Aorta (tissue), 5 donors: Measurements from ENCODE around the gene SMTNL2. TPM values are rescaled to one million over a fixed set of nuclear protein-coding genes. Genes with fewer than 3 reads are reported as not detected.

Experiments
- ATAC-seq: fragments of 200-7000 bp; cut with Tn5 transposase; one replicate; pipeline ENCODE4 v1.9.1; 2022; ENCODE audit warnings: moderate library complexity; ENCODE audit not compliant: low FRiP score
- DNase-seq, 2 donors: peaks; one replicate each; pipeline ENCODE4 v3.0.0-alpha.2; 2020
- H3K27ac ChIP-seq, 2 donors: one replicate each; pipeline ENCODE4 v1.5.1; 2013; ENCODE audit warnings: low read length in 2 of 2, mild to moderate bottlenecking in 2 of 2, moderate library complexity in 2 of 2, control low read depth in 1 of 2, inconsistent platforms in 1 of 2, low read depth in 1 of 2
- H3K27me3 ChIP-seq, 2 donors: one replicate each; pipeline ENCODE4 v1.6.1; 2013; ENCODE audit warnings: control low read depth in 1 of 2, low read length in 1 of 2, mild to moderate bottlenecking in 1 of 2, moderate library complexity in 1 of 2; ENCODE audit not compliant: insufficient read depth in 2 of 2, control insufficient read depth in 1 of 2
- H3K36me3 ChIP-seq, 2 donors: one replicate each; pipeline ENCODE4 v1.6.1; 2013; ENCODE audit warnings: control low read depth in 1 of 2, low read length in 1 of 2, mild to moderate bottlenecking in 1 of 2; ENCODE audit not compliant: insufficient read depth in 2 of 2, control insufficient read depth in 1 of 2
- H3K4me1 ChIP-seq, 2 donors: one replicate each; pipeline ENCODE4 v1.6.1; 2013; ENCODE audit warnings: low read length in 2 of 2, control low read depth in 1 of 2, mild to moderate bottlenecking in 1 of 2, moderate library complexity in 1 of 2; ENCODE audit not compliant: insufficient read depth in 2 of 2, control insufficient read depth in 1 of 2
- H3K4me3 ChIP-seq, 2 donors: one replicate each; pipeline ENCODE4 v1.5.1; 2013; ENCODE audit warnings: low read length in 2 of 2, control low read depth in 1 of 2, mild to moderate bottlenecking in 1 of 2
- H3K9me3 ChIP-seq: one replicate; pipeline ENCODE4 v1.6.1; 2013; ENCODE audit warnings: mild to moderate bottlenecking, low read length; ENCODE audit not compliant: control insufficient read depth
- WGBS, 2 donors: extraction: QIAGEN DNeasy Blood & Tissue Kit; methylation state at CpG; one replicate each; pipeline ENCODE4 v1.1.7; 2013; 5-methylcytosine and 5-hydroxymethylcytosine counted together
- intact Hi-C, 2 donors: fragments of 100-400 bp; cut with DNase I; formaldehyde crosslinking; loops; one replicate each; pipeline versions ENCODE4 v1.14.2 to v1.15.0; 2022
- polyA plus RNA-seq, 2 donors: library from polyadenylated mRNA; stranded (reverse); fragments of 200-250 nt; gene quantifications; one replicate each; pipeline ENCODE4 v1.2.3, GENCODE V29; 2013
- total RNA-seq, 2 donors: library from RNA; stranded (reverse); fragmentation: NEBNext Ultra II Directional; extraction: Animal tissue kit (Norgen Biotek cat#: 25700); gene quantifications; one replicate each; pipeline ENCODE4 v1.2.1, GENCODE V29; 2021
- donor health status: healthy with polysubstance abuse.
- donor health status: Bipolar disorder and iron deficiency.
- donor health status: DM: no; HTN: no; CAD: no.
- donor health status: DM: no; HTN: no; CAD: no.
- donor health status: DM: yes; HTN: yes; CAD: no.

The SMTNL2 gene
- total and polyA plus RNA-seq, 4 donors, result 0.49 to 1.7 TPM; not detected in 2

DNA sequence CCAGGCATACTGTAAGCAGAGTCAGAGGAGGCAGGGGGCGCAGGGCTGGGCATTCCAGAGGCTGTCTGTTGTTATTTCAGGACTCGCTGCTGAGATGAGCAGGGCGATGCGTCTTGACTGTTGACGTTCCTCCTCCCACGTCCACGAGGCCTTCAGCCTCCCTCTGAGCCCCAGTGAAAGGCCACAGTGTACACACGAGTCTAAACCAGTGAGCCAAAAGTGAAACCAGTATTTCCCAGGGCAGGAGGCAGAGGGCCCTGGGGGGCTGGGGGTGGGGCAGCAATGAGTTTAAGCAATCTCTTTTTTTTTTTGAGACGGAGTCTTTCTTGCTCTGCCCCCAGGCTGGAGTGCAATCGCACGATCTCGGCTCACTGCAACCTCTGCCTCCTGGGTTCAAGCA, 21.5 kb downstream of the SMTNL2 start:
- Histone ChIP-seq H3K4me1 (no peaks in the 10 kb centered on the region), H3K27ac (no peak overlapping the region), H3K27me3 (no peaks in the 10 kb centered on the region), H3K9me3 (no peaks in the 10 kb centered on the region), H3K36me3 (no peaks in the 10 kb centered on the region), H3K4me3 (no peak overlapping the region)
- 80 to 83% methylated on average over 12 of the region's 12 CpGs for WGBS, 2 donors
- ATAC-seq (no peak), DNase-seq (peak in 1 of 2 donors; percentile 49)
- intact Hi-C loops, result no loop called here

DNA sequence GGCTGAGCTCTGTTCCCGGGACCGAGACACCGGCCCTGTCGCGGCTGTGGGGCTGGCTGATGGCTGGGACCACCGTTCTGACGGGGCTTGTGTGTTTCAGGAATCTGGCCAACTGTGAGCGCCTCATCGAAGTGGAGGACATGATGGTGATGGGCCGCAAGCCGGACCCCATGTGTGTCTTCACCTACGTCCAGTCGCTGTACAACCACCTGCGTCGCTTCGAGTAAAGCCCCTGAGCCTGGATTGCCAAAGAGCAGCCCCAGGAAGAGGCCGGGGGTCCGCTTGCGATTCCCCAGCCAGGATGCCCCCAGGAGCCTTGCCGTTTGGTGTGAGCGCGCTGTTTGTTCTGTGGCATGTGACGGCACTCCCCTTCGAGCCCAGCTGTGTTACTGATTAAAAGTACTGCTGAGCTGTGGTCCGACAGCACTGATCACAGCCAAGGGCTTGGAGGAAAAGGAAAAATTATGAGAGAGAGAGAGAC, 23.0 kb downstream of the SMTNL2 start:
- H3K4me3 ChIP-seq, result no peak overlapping the region
- intact Hi-C loops, result no loop called here
- WGBS, 2 donors, result 69% methylated on average over 25 of the region's 25 CpGs
- DNase-seq, result peak in 1 of 2 donors; percentile 56
- no peaks in the 10 kb centered on the region for H3K27me3 ChIP-seq
- no peaks in the 10 kb centered on the region for H3K9me3 ChIP-seq
- H3K36me3 ChIP-seq, result no peaks in the 10 kb centered on the region
- no peak overlapping the region for H3K27ac ChIP-seq
- peak; percentile 46 for ATAC-seq
- H3K4me1 ChIP-seq, result no peaks in the 10 kb centered on the region

DNA sequence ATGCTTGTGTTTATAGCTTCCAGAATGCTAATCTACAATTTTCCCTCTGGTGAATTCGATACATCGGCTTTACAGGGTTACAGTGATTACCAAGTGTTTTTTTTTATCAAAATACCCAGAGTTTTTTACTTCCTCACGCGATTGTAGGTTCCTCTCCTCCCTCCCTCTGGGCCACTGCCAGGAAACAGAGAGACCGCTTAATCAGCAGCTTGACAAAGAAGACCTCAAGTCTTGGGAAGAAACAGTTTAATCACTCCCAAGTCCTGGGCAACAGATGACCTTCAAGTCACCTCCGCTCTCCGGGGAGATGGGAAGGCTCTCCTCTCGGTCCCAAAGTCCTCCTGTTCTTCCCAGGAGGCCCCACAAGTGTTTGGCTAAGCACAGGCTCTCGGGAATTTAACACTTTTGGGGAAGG, 23.5 kb downstream of the SMTNL2 start:
- no peaks in the 10 kb centered on the region for H3K9me3 ChIP-seq
- 4 to 5% methylated on average over 9 of the region's 9 CpGs for WGBS, 2 donors
- H3K36me3 ChIP-seq, result no peaks in the 10 kb centered on the region
- no peaks in the 10 kb centered on the region for H3K4me1 ChIP-seq
- ATAC-seq, result peak; percentile 11
- H3K27me3 ChIP-seq, result no peaks in the 10 kb centered on the region
- no peak overlapping the region for H3K4me3 ChIP-seq
- intact Hi-C loops, result no loop called here
- DNase-seq, result peak; percentile 80 to 89
- H3K27ac ChIP-seq, result no peak overlapping the region

DNA sequence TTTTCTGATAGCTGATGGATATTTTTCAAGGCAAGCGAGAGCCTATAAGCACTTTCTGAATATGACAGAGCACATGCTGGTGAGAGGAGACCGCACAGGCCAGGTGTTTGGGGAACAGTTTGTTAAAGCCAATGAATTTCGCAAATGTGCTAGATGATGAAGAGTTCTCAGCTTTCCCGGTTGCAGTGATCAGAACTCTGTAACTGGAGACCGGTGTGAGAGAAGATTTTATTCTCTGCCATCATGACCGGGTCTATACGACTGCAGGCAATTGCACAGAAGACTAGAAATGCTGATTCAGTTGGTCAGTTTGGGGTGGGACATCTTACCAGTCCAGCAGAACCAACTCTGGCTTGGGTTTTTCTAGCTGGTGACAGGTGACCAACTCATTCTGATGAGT, 25.4 kb downstream of the SMTNL2 start:
- H3K4me3 ChIP-seq, result no peak overlapping the region
- H3K36me3 ChIP-seq, result no peaks in the 10 kb centered on the region
- WGBS, 2 donors, result 92 to 93% methylated on average over 7 of the region's 7 CpGs
- H3K27ac ChIP-seq, result no peak overlapping the region
- H3K4me1 ChIP-seq, result no peaks in the 10 kb centered on the region
- H3K9me3 ChIP-seq, result no peaks in the 10 kb centered on the region
- DNase-seq (peak in 1 of 2 donors; percentile 21), ATAC-seq (no peak)
- intact Hi-C loops, result no loop called here
- no peaks in the 10 kb centered on the region for H3K27me3 ChIP-seq

DNA sequence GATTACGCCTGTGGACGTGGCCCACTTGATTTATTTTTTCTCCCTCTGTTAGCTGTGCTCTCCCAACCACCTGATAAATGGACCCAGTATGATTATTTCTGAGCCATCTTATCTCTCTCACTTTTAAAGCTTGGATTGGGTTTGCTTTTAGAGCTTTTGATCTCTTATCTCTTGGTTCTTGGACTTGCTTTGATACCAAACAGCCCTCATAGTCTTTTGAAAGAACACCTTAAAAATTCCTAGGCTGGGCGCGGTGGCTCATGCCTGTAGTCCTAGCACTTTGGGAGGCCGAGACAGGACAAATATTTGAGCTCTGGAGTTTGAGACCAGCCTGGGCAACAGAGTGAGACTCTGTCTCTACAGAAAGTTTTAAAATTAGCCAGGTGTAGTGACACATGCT, 25.8 kb downstream of the SMTNL2 start:
- Histone ChIP-seq H3K9me3 (no peaks in the 10 kb centered on the region), H3K27me3 (no peaks in the 10 kb centered on the region), H3K4me3 (no peak overlapping the region), H3K36me3 (no peaks in the 10 kb centered on the region), H3K27ac (no peak overlapping the region), H3K4me1 (no peaks in the 10 kb centered on the region)
- no peak for DNase-seq
- intact Hi-C loops, result no loop called here
- ATAC-seq, result no peak
- WGBS, 2 donors, result 91 to 96% methylated on average over 5 of the region's 5 CpGs

DNA sequence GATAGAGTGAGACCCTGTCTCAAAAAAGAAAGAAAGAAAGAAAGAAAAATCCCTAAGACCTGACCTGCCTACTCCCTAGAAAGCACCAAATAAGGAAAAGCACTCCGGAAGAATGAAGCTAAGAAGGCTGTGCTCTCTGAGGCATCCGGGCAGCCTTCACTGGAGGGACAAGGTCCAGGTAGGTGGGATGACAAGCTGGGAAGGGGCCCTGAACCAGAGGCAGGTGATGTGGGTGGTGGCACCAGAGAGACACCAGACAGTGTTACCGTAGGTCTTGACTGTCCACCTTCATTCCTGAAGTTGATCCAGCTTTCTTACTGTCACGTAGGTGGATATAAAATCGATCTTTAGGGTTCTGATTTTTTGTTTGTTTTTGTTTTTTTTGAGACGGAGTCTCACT, 26.3 kb downstream of the SMTNL2 start:
- Histone ChIP-seq H3K9me3 (no peaks in the 10 kb centered on the region), H3K36me3 (no peaks in the 10 kb centered on the region), H3K27ac (no peak overlapping the region), H3K4me1 (no peaks in the 10 kb centered on the region), H3K27me3 (no peaks in the 10 kb centered on the region), H3K4me3 (no peak overlapping the region)
- ATAC-seq, result no peak
- intact Hi-C loops, result no loop called here
- DNase-seq, result no peak
- 73 to 76% methylated on average over 6 of the region's 6 CpGs for WGBS, 2 donors

DNA sequence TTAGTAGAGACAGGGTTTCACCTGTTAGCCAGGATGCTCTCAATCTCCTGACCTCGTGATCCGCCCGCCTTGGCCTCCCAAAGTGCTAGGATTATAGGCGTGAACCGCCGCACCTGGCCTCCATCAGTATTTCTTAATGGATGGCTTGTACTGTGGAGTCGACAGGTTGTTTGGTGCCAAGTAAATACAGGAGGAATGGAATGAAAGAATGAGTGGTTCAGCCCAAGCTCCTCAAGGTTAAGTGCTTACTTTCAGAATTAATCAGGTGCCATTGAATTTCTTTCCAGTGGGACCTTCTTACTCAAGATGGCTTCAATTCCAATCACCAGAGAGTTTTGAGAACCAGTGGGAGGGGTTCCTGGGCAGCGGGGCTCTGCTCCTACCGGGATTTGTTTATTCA, 32.1 kb downstream of the SMTNL2 start:
- ATAC-seq, result no peak
- peak in 1 of 2 donors; percentile 22 for DNase-seq
- H3K27ac ChIP-seq, result no peak overlapping the region
- H3K4me3 ChIP-seq, result no peak overlapping the region
- intact Hi-C loops, result no loop called here
- WGBS, 2 donors, result 70 to 73% methylated on average over 9 of the region's 9 CpGs
- peaks cover 1% of the 10 kb centered on the region for H3K9me3 ChIP-seq
- no peaks in the 10 kb centered on the region for H3K36me3 ChIP-seq
- no peaks in the 10 kb centered on the region for H3K27me3 ChIP-seq
- H3K4me1 ChIP-seq, result no peaks in the 10 kb centered on the region

DNA sequence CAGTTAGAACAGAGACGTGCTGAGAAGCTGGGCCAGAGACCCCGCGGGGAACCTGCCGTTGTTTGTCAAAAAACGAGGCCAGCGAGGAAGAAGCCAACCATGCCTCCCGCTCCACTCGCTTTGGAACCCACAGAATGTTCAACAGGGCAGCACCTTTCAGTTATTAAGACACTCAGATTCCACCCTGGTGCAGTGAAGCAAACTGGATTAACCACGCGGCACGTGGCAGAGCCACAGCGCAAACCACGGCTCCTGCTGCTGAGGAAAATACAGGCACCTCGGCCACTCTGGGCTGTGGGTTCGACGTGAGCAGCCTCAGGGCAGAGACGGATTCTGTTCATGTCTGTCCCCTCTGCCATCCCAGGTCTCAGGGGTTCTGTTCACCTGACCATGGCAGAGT, 32.8 kb downstream of the SMTNL2 start:
- intact Hi-C loops, result no loop called here
- ATAC-seq (no peak), DNase-seq (peak in 1 of 2 donors; percentile 56)
- no peak overlapping the region for H3K27ac ChIP-seq
- no peaks in the 10 kb centered on the region for H3K4me1 ChIP-seq
- no peaks in the 10 kb centered on the region for H3K27me3 ChIP-seq
- WGBS, 2 donors, result 78 to 81% methylated on average over 17 of the region's 17 CpGs
- no peak overlapping the region for H3K4me3 ChIP-seq
- H3K9me3 ChIP-seq, result peaks cover 5% of the 10 kb centered on the region
- no peaks in the 10 kb centered on the region for H3K36me3 ChIP-seq

DNA sequence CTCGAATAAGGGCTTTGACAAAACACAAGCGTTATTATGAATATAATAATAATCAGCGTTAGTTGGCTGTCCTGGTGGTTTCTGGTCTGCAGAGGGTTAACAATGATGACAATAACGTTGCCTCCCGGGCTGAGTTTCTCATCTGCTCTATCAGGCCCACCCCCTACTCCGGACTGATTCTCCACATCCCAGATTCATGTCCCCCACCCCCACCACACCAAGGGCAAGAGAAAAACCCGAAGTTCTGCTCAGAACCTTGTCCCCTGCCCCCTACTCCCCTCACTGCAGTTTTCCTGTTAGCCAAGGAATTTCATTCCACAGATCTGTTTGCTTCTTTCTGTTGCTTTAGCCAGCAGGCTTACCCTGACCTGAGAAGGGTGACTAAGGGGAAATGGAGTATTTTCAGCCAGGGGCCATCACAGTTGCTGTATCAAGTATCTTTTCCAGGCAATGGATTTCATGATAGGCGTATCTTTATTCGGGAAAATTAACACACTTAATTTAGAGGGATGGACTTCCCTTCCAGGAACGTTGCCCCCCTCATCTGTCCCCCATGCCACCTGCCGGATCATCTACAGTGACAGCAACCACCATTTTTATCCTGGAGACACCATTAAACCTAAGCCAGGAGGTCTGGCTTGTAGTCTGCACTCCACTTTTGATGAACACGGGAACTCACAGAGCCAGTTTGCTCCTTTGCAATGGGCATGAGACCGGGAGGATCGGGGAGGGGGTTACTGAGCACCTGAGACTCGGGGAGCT, 33.4 kb downstream of the SMTNL2 start:
- Histone ChIP-seq H3K9me3 (peaks cover 5% of the 10 kb centered on the region), H3K27me3 (no peaks in the 10 kb centered on the region), H3K27ac (no peak overlapping the region), H3K4me3 (no peak overlapping the region), H3K36me3 (no peaks in the 10 kb centered on the region), H3K4me1 (no peaks in the 10 kb centered on the region)
- DNase-seq (peak in 1 of 2 donors; percentile 30), ATAC-seq (no peak)
- intact Hi-C loops, result no loop called here
- 56% methylated on average over 15 of the region's 15 CpGs for WGBS, 2 donors
